Measurements from ENCODE around the gene THYN1. TPM values are rescaled to one million over a fixed set of nuclear protein-coding genes. Genes with fewer than 3 reads are reported as not detected.
"Not testable (repeated sequence)": the region's sequence is repeated elsewhere in the genome, so short reads cannot be mapped to it uniquely, and the experiment has no call there.

THYN1 gene
- total RNA-seq, 1 donor from 2014 or later = 69.6 TPM

- Mint-ChIP-seq H3K4me1 (ENCODE audit: low read depth) (no peaks in the 10 kb centered on the region), H3K27me3 (no peaks in the 10 kb centered on the region), H3K4me3 (ENCODE audit: low read depth) (no peak overlapping the region), H3K27ac (no peak overlapping the region), H3K36me3 (ENCODE audit: insufficient read depth) (peaks cover 12% of the 10 kb centered on the region), H3K9me3 (ENCODE audit: low read depth) (no peaks in the 10 kb centered on the region)
- no peak for TF ChIP-seq CTCF (IDR thresholded peaks at IDR 0.05; ENCODE audit: unreplicated experiment)
- DNase-seq (ENCODE audit: low spot score, unreplicated experiment) = no peak
Observed at GRCh38 chr11:134260503-134260902, 7.4 kb upstream of the THYN1 start.

- Mint-ChIP-seq H3K36me3 (ENCODE audit: insufficient read depth) (peaks cover 11% of the 10 kb centered on the region), H3K27ac (peak overlapping the region; percentile 43)
Observed at GRCh38 chr11:134258577-134258976, 5.4 kb upstream of the THYN1 start.

GRCh38 chr11:134257101-134257500 is 3.9 kb upstream of the THYN1 start:
- TF ChIP-seq CTCF (IDR thresholded peaks at IDR 0.05; ENCODE audit: unreplicated experiment) = no peak
- Mint-ChIP-seq H3K9me3 (ENCODE audit: low read depth) (no peaks in the 10 kb centered on the region), H3K4me3 (ENCODE audit: low read depth) (no peak overlapping the region)

More at GRCh38 chr11:134258577-134258976, 5.4 kb upstream of the THYN1 start:
- Mint-ChIP-seq H3K4me3 (ENCODE audit: low read depth) (no peak overlapping the region), H3K27me3 (no peaks in the 10 kb centered on the region), H3K9me3 (ENCODE audit: low read depth) (no peaks in the 10 kb centered on the region), H3K4me1 (ENCODE audit: low read depth) (peaks cover 7% of the 10 kb centered on the region)
- no peak for TF ChIP-seq CTCF (IDR thresholded peaks at IDR 0.05; ENCODE audit: unreplicated experiment)
- no peak for DNase-seq (ENCODE audit: low spot score, unreplicated experiment)

GRCh38 chr11:134255184-134255561 is 2.0 kb upstream of the THYN1 start:
- Mint-ChIP-seq H3K4me1 (ENCODE audit: low read depth) (peaks cover 16% of the 10 kb centered on the region), H3K4me3 (ENCODE audit: low read depth) (peak overlapping the region; percentile 16)
- not testable (repeated sequence) for H3K27me3 Mint-ChIP-seq; H3K9me3 Mint-ChIP-seq (ENCODE audit: low read depth); DNase-seq (ENCODE audit: low spot score, unreplicated experiment); H3K27ac Mint-ChIP-seq; H3K36me3 Mint-ChIP-seq (ENCODE audit: insufficient read depth)

More at GRCh38 chr11:134257101-134257500, 3.9 kb upstream of the THYN1 start:
- Mint-ChIP-seq H3K4me1 (ENCODE audit: low read depth) (peaks cover 11% of the 10 kb centered on the region), H3K36me3 (ENCODE audit: insufficient read depth) (peaks cover 11% of the 10 kb centered on the region), H3K27ac (no peak overlapping the region), H3K27me3 (no peaks in the 10 kb centered on the region)
- DNase-seq (ENCODE audit: low spot score, unreplicated experiment) = no peak

- Mint-ChIP-seq H3K27ac (no peak overlapping the region), H3K27me3 (no peaks in the 10 kb centered on the region), H3K4me1 (ENCODE audit: low read depth) (peaks cover 16% of the 10 kb centered on the region), H3K36me3 (ENCODE audit: insufficient read depth) (peaks cover 5% of the 10 kb centered on the region), H3K4me3 (ENCODE audit: low read depth) (peak overlapping the region; percentile 85), H3K9me3 (ENCODE audit: low read depth) (no peaks in the 10 kb centered on the region)
- no peak for TF ChIP-seq CTCF (IDR thresholded peaks at IDR 0.05; ENCODE audit: unreplicated experiment)
- no peak for DNase-seq (ENCODE audit: low spot score, unreplicated experiment)
Observed at GRCh38 chr11:134254433-134255183, 1.5 kb upstream of the THYN1 start.
